Measurements from ENCODE around the gene GABBR2.

Gene GABBR2

GRCh38 chr9:98242426-98242825 lies 466.3 kb downstream of the GABBR2 start:
- no peaks in the 10 kb centered on the region for H3K4me1 ChIP-seq (ENCODE audit: insufficient read depth, low read length)
- no peak overlapping the region for H3K27ac ChIP-seq (ENCODE audit: low read depth, low read length)
- no peaks in the 10 kb centered on the region for H3K9me3 ChIP-seq (ENCODE audit: low read length)
- H3K4me3 ChIP-seq (ENCODE audit: low read depth in 1 of 2, low read length in 2 of 2) = no peak overlapping the region
- no peaks in the 10 kb centered on the region for H3K36me3 ChIP-seq (ENCODE audit: insufficient read depth, low read length)
- H3K27me3 ChIP-seq (ENCODE audit: control insufficient read depth in 1 of 2, insufficient read depth in 2 of 2, low read length in 2 of 2) = no peaks in the 10 kb centered on the region
- no peak overlapping the region for H3K9ac ChIP-seq (ENCODE audit: low read length)

GRCh38 chr9:98241357-98242300 lies 467.1 kb downstream of the GABBR2 start:
- Histone ChIP-seq H3K9ac (ENCODE audit: low read length) (no peak overlapping the region), H3K36me3 (ENCODE audit: insufficient read depth, low read length) (no peaks in the 10 kb centered on the region), H3K4me1 (ENCODE audit: insufficient read depth, low read length) (no peaks in the 10 kb centered on the region), H3K27me3 (ENCODE audit: control insufficient read depth in 1 of 2, insufficient read depth in 2 of 2, low read length in 2 of 2) (no peaks in the 10 kb centered on the region), H3K27ac (ENCODE audit: low read depth, low read length) (no peak overlapping the region), H3K9me3 (ENCODE audit: low read length) (no peaks in the 10 kb centered on the region), H3K4me3 (ENCODE audit: low read depth in 1 of 2, low read length in 2 of 2) (no peak overlapping the region)

- no peaks in the 10 kb centered on the region for H3K4me1 ChIP-seq (ENCODE audit: insufficient read depth, low read length)
- H3K9ac ChIP-seq (ENCODE audit: low read length) = no peak overlapping the region
- no peak overlapping the region for H3K4me3 ChIP-seq (ENCODE audit: low read depth in 1 of 2, low read length in 2 of 2)
- H3K27me3 ChIP-seq (ENCODE audit: control insufficient read depth in 1 of 2, insufficient read depth in 2 of 2, low read length in 2 of 2) = no peaks in the 10 kb centered on the region
- H3K27ac ChIP-seq (ENCODE audit: low read depth, low read length) = no peak overlapping the region
- no peaks in the 10 kb centered on the region for H3K36me3 ChIP-seq (ENCODE audit: insufficient read depth, low read length)
- H3K9me3 ChIP-seq (ENCODE audit: low read length) = no peaks in the 10 kb centered on the region
Observed at GRCh38 chr9:98240475-98240874, 468.3 kb downstream of the GABBR2 start.
